Right atrium auricular region (tissue), 2 donors: Measurements from ENCODE around the gene TMEM196. TPM values are rescaled to one million over a fixed set of nuclear protein-coding genes. Genes with fewer than 3 reads are reported as not detected.

ENCODE experiments used
- DNase-seq: peaks from one replicate; pipeline ENCODE4 v3.0.0-alpha.2; 2019; ENCODE audit warnings: low spot score
- H3K27ac ChIP-seq, 2 donors: fragments of 200-600 bp; sonication (generic); 1 replicate in 1 of 2; 2 replicates in 1 of 2; pipeline ENCODE4 v1.5.1; 2016 to 2019
- H3K27me3 ChIP-seq, 2 donors: fragments of 200-600 bp; sonication (generic); one replicate each; pipeline versions ENCODE4 v1.5.1 to v1.6.0; 2017 to 2019
- H3K36me3 ChIP-seq: fragments of 200-600 bp; sonication (generic); one replicate; pipeline ENCODE4 v1.5.1; 2016
- H3K4me1 ChIP-seq, 2 donors: fragments of 200-600 bp; sonication (generic); one replicate each; pipeline versions ENCODE4 v1.5.1 to v1.6.0; 2017 to 2019
- H3K4me3 ChIP-seq, 2 donors: fragments of 200-600 bp; sonication (generic); 1 replicate in 1 of 2; 2 replicates in 1 of 2; pipeline ENCODE4 v1.5.1; 2017 to 2019; ENCODE audit warnings: mild to moderate bottlenecking in 1 of 2, moderate library complexity in 1 of 2
- H3K9me3 ChIP-seq, 2 donors: fragments of 200-600 bp; sonication (generic); one replicate each; pipeline ENCODE4 v1.5.1; 2019
- total RNA-seq, 2 donors: library from RNA; depleted of rRNA; stranded (reverse); fragments of >200 nt; gene quantifications; one replicate each; pipeline ENCODE4 v1.1.0, GENCODE V29; 2016
- TF ChIP-seq, protein P1 (sequence below), 2 donors: fragments of 200-600 bp; sonication (generic); IDR thresholded peaks; one replicate each; pipeline ENCODE4 v1.5.1; 2019; ENCODE audit warnings: antibody characterized with exemption in 2 of 2

The TMEM196 gene
- total RNA-seq, 2 donors from 2014 or later, result not detected

DNA sequence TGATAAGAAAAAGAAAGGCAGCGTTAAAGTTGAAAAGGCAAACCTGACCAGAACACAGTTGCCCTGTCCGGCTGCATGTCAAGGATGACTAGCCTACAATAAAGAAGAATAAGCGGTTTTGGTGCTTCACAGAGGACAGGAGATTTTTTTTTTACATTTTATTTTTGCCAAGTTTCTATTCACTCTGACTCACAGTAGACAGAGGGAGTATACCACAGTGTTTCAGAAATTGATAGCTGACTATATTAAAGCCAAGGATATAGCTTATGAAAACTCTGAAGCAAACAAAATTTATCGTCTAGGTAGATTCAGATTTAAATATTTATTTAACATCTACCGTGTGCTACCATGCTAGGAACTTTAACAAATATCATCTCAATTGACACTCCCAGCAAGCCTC is 47.6 kb downstream of the TMEM196 start:
- H3K4me3 ChIP-seq, result no peak overlapping the region
- no peaks in the 10 kb centered on the region for H3K27me3 ChIP-seq
- no peak overlapping the region for H3K27ac ChIP-seq
- TF ChIP-seq, protein P1, sequence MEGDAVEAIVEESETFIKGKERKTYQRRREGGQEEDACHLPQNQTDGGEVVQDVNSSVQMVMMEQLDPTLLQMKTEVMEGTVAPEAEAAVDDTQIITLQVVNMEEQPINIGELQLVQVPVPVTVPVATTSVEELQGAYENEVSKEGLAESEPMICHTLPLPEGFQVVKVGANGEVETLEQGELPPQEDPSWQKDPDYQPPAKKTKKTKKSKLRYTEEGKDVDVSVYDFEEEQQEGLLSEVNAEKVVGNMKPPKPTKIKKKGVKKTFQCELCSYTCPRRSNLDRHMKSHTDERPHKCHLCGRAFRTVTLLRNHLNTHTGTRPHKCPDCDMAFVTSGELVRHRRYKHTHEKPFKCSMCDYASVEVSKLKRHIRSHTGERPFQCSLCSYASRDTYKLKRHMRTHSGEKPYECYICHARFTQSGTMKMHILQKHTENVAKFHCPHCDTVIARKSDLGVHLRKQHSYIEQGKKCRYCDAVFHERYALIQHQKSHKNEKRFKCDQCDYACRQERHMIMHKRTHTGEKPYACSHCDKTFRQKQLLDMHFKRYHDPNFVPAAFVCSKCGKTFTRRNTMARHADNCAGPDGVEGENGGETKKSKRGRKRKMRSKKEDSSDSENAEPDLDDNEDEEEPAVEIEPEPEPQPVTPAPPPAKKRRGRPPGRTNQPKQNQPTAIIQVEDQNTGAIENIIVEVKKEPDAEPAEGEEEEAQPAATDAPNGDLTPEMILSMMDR (IDR thresholded peaks at IDR 0.05), result no peak
- H3K9me3 ChIP-seq, result no peaks in the 10 kb centered on the region
- H3K4me1 ChIP-seq, result no peaks in the 10 kb centered on the region
- DNase-seq, result no peak
- no peaks in the 10 kb centered on the region for H3K36me3 ChIP-seq

DNA sequence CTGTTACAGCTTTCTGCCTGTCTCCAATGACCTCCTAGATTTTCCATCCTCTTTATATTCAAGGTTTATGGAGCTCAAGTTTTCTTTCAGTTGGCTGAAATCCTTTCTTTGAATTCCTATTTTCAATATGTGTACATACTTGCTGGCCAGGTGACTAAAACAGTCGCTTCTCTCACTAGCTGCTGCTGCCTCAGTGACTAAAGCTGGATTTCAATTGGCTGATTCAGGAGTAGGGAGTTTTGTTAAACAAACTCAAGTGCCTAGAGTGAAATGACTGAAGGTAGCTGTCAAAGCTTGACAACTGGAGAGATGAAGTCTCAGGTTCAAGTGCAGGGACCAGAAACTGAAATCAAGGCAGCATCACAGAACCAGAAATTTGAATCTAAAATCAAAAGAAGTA is 57.9 kb downstream of the TMEM196 start:
- Histone ChIP-seq H3K9me3 (no peaks in the 10 kb centered on the region), H3K36me3 (no peaks in the 10 kb centered on the region), H3K4me1 (no peaks in the 10 kb centered on the region), H3K27me3 (no peaks in the 10 kb centered on the region), H3K27ac (no peak overlapping the region), H3K4me3 (no peak overlapping the region)
- TF ChIP-seq, protein P1 (IDR thresholded peaks at IDR 0.05), result no peak
- no peak for DNase-seq

DNA sequence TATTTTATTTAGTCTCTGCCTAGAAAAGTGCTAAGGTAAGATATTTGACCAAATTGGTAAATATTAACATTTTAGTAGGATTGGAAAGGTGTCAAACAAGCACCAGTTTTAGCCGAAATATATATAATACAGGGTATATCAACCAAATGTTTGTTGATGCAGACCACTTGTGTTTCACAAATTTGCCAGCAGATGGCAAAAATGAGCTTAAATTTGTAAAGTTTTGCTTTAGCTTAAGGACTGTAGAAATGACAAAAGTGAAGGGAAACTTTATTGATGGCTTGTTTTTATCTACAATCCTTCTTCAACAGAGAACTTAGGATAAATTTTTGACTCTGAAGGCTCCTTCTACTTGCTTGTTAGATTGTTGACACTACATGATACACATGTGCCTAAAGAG is 59.7 kb downstream of the TMEM196 start:
- H3K36me3 ChIP-seq, result no peaks in the 10 kb centered on the region
- DNase-seq, result no peak
- H3K4me1 ChIP-seq, result peaks cover 0 to 9% of the 10 kb centered on the region in 2 donors
- no peaks in the 10 kb centered on the region for H3K9me3 ChIP-seq
- H3K4me3 ChIP-seq, result no peak overlapping the region
- TF ChIP-seq, protein P1 (IDR thresholded peaks at IDR 0.05), result peak; percentile 19 to 68
- no peak overlapping the region for H3K27ac ChIP-seq
- H3K27me3 ChIP-seq, result no peaks in the 10 kb centered on the region

DNA sequence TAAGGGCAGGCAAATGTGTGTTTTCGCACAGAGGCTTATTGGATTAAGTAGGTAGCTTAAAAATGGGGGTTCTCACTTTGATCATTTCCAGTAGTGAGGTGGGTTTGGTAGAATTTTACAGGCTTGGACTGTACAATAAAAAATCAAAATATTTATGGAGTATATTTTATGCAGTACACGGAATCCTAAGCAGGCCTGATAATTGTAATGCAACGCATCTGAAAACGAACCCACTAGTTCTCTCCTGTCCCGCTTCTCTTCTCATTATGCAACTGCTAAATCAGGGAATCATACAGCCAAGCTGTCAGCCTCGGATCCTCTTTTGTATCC is 64.2 kb downstream of the TMEM196 start:
- no peaks in the 10 kb centered on the region for H3K9me3 ChIP-seq
- H3K27me3 ChIP-seq, result no peaks in the 10 kb centered on the region
- H3K36me3 ChIP-seq, result no peaks in the 10 kb centered on the region
- TF ChIP-seq, protein P1 (IDR thresholded peaks at IDR 0.05), result peak in 1 of 2 donors; percentile 21
- H3K4me1 ChIP-seq, result peaks cover 0 to 27% of the 10 kb centered on the region in 2 donors
- DNase-seq, result no peak
- peak overlapping the region; percentile 90 to 92 for H3K4me3 ChIP-seq
- peak overlapping the region; percentile 74 to 83 for H3K27ac ChIP-seq

DNA sequence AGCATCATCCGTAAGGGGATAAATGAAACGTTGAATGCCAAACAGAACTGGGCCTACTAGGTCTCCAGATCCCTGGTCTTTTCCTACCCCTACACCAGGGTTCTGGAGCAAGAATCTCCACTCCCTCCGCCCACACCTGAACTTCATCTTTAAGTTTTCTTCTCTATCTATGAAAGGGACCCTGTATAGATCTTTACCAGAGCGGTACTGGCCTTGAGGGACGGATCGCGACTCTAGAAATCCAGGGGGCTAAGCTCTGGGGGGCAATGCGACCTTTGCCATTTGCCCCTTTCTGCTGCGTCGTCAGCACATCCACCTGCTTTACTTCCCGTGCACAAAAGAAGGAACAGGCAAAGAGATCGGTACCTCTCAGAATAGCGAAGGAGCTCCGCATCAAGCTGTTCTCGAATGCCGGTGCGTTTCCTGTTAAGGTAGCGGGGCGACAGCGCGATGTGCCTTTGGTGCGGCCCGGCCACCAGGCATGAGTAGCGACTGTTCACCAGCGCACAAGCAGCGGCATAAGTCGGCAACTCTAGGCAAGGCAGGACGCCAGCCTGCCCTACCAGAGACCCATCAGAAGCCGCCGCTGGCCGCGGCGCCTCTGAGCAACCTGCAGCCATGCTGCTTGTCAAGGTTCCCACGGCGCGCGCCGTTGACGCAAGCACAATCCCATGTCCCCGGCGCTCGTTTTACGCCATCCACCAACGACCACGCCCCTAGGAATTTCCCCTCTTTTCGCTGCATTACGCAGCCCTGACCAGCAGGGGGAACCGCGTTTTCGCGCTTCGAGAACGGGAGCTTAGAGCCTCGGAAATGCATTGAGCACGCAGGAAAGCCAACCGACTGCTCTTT is 64.8 kb downstream of the TMEM196 start, which contains the start of gene POLR1F:
POLR1F (minus strand) TSS at position 641 of the 852 bp plus-strand sequence; CDS start at position 620, 21 bp downstream.
- no peaks in the 10 kb centered on the region for H3K27me3 ChIP-seq
- peak within 1 kb of the TSS; percentile 74 to 83 for H3K27ac ChIP-seq
- peak; percentile 96 for DNase-seq
- peaks cover 2% of the 10 kb centered on the region for H3K36me3 ChIP-seq
- no peaks in the 10 kb centered on the region for H3K9me3 ChIP-seq
- H3K4me1 ChIP-seq, result peaks cover 0 to 27% of the 10 kb centered on the region in 2 donors
- H3K4me3 ChIP-seq, result peak within 1 kb of the TSS; percentile 90 to 92
- TF ChIP-seq, protein P1 (IDR thresholded peaks at IDR 0.05), result peak; percentile 85 to 96
